ENCODE measurements around the gene SPPL2A. TPM values are rescaled to one million over a fixed set of nuclear protein-coding genes. Genes with fewer than 3 reads are reported as not detected.

SPPL2A gene, protein sequence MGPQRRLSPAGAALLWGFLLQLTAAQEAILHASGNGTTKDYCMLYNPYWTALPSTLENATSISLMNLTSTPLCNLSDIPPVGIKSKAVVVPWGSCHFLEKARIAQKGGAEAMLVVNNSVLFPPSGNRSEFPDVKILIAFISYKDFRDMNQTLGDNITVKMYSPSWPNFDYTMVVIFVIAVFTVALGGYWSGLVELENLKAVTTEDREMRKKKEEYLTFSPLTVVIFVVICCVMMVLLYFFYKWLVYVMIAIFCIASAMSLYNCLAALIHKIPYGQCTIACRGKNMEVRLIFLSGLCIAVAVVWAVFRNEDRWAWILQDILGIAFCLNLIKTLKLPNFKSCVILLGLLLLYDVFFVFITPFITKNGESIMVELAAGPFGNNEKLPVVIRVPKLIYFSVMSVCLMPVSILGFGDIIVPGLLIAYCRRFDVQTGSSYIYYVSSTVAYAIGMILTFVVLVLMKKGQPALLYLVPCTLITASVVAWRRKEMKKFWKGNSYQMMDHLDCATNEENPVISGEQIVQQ
- total RNA-seq (100 to 1,000 TPM in 6 of 7 donors, 10 to 100 TPM in 1; 92.6 to 425 (median 122) TPM), polyA plus RNA-seq (10 to 100 TPM; 18.0 to 34.4 (median 25.3) TPM)
- long read RNA-seq, donor 1, full-length matches to known transcripts: 4 of 11 reads
- long read RNA-seq, donor 1, partial matches to known transcripts: 7 of 11 reads
- long read RNA-seq, donor 1, other reads (novel, unspliced or antisense): 0 of 11 reads
- long read RNA-seq, donor 2, full-length matches to known transcripts: 6 of 18 reads
- long read RNA-seq, donor 2, partial matches to known transcripts: 12 of 18 reads
- long read RNA-seq, donor 2, other reads (novel, unspliced or antisense): 0 of 18 reads

- DNase-seq: peak; percentile 97
- WGBS, 5 donors: 0 to 1% (median 0%) methylated on average over 20 to 77 of the region's 77 CpGs
- Histone ChIP-seq H3K4me3 (peak within 1 kb of the TSS; percentile 58 to 95 (median 84)), H3K27me3 (replicated peaks in 1 of 7) (no peaks in the 10 kb centered on the region), H3K4me1 (peaks cover 11 to 59% (median 35%) of the 10 kb centered on the region in 6 donors), H3K9me3 (no peaks in the 10 kb centered on the region), H3K36me3 (no peaks in the 10 kb centered on the region), H3K27ac (peak within 1 kb of the TSS; percentile 96 to 99 (median 98))
- intact Hi-C loops (cut with DNase I; ENCODE audit: low total_unique reads): loop anchor here (10.0 kb wide), 1 partner anchor 109 kb away; no protein-coding TSS in a partner anchor
- TF ChIP-seq POLR2A (IDR thresholded peaks at IDR 0.05): peak; percentile 9 to 83 (median 10)
- TF ChIP-seq CTCF (IDR thresholded peaks at IDR 0.05 in 8 of 11, conservative IDR thresholded peaks at IDR 0.05 in 3 of 11): peak in 2 of 11 experiments; percentile 8 to 20
- TF ChIP-seq POLR2AphosphoS5 (IDR thresholded peaks at IDR 0.05): peak; percentile 89 to 93 (median 91)
Observed at GRCh38 chr15:50765195-50765967, at the start of gene SPPL2A. Gene SPPL2A (minus strand): TSS chr15:50765706. CDS start chr15:50765533, 173 bp downstream.

GRCh38 chr15:50814634-50815033 is 49.1 kb upstream of the SPPL2A start:
- no peak for TF ChIP-seq POLR2AphosphoS5 (IDR thresholded peaks at IDR 0.05)
- no peak for TF ChIP-seq POLR2A (IDR thresholded peaks at IDR 0.05)
- TF ChIP-seq CTCF (IDR thresholded peaks at IDR 0.05 in 8 of 11, conservative IDR thresholded peaks at IDR 0.05 in 3 of 11): no peak
- no peak overlapping the region for H3K4me3 ChIP-seq
- no peaks in the 10 kb centered on the region for H3K27me3 ChIP-seq (replicated peaks in 1 of 7)
- H3K27ac ChIP-seq: no peak overlapping the region
- no peaks in the 10 kb centered on the region for H3K9me3 ChIP-seq
- intact Hi-C loops (cut with DNase I; ENCODE audit: low total_unique reads): no loop called here
- H3K36me3 ChIP-seq: no peaks in the 10 kb centered on the region
- DNase-seq: no peak
- H3K4me1 ChIP-seq: no peaks in the 10 kb centered on the region

DNA sequence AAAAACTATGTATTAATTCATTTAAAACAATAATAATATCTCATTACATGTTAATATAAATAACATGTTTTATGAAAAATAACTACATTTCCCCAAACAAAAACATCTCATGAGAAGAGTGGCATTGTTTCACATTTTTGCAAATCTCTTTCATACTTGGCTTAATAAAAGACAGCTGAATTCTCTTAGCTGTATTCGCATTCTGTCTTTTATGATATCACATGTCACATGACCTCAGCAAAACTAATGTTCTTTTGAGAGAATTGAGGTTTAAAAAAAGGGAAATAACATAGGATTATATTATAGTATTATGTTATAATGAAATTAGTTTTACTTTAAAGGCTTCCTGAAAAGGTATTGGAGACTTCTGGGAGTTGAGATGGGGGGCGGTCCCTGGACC is 48.4 kb upstream of the SPPL2A start:
- H3K27me3 ChIP-seq (replicated peaks in 1 of 7): no peaks in the 10 kb centered on the region
- H3K27ac ChIP-seq: no peak overlapping the region
- DNase-seq: no peak
- H3K4me1 ChIP-seq: no peaks in the 10 kb centered on the region
- intact Hi-C loops (cut with DNase I; ENCODE audit: low total_unique reads): no loop called here
- no peaks in the 10 kb centered on the region for H3K36me3 ChIP-seq
- WGBS, 5 donors: 77 to 92% (median 85%) methylated on average over 2 of the region's 2 CpGs
- TF ChIP-seq CTCF (IDR thresholded peaks at IDR 0.05 in 8 of 11, conservative IDR thresholded peaks at IDR 0.05 in 3 of 11) (no peak), POLR2A (IDR thresholded peaks at IDR 0.05) (no peak), POLR2AphosphoS5 (IDR thresholded peaks at IDR 0.05) (no peak)
- no peaks in the 10 kb centered on the region for H3K9me3 ChIP-seq
- no peak overlapping the region for H3K4me3 ChIP-seq

All from spleen (tissue), 13 donors.